GM21390 (cell line): ENCODE measurements around the gene CD2BP2.
A peak's percentile ranks its signal among the peaks of the same experiment; 100 is the strongest.
"Not testable (repeated sequence)": the region's sequence is repeated elsewhere in the genome, so short reads cannot be mapped to it uniquely, and the experiment has no call there.

Source experiments
- ATAC-seq: cut with Tn5 transposase; IDR thresholded peaks from one replicate; pipeline ENCODE4 v1.9.1; 2021; ENCODE audit not compliant: unreplicated experiment

Gene CD2BP2

GRCh38 chr16:30355144-30355953 lies at the start of gene CD2BP2:
Gene CD2BP2 (minus strand): TSS chr16:30355308. CDS start chr16:30354681, 627 bp downstream.
- ATAC-seq, result peak; percentile 46

DNA sequence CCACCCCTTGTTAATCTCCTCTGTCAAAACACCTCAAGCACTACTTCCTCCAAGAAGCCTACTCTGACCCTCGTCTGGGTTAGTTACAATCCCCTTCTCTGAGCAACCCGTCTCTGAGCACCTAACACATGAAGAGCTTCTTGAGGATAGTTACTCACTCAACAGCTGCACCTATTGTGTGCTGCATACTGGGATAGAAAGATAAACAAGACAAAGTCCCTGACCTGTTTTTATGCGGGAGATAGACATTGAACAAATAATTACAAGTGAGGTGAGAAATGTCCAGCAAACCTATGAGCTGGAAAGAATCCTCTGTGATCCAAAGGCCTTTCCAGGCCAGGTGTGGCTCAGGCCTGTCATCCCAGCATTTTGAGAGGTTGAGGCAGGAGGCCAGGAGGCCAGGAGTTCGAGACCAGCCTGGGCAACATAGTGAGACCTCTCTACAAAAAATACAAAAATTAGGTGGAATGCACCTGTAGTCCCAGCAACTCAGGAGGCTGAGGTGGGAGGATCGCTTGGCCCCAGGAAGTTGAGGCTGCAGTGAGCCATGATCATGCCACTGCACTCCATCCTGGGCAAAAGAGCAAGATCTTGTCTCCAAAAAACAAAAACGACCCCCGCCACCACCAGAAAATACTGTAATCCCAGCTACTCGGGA lies 46.8 kb upstream of the CD2BP2 start:
- ATAC-seq, result no peak

GRCh38 chr16:30399435-30400186 lies 44.5 kb upstream of the CD2BP2 start:
- ATAC-seq, result no peak

DNA sequence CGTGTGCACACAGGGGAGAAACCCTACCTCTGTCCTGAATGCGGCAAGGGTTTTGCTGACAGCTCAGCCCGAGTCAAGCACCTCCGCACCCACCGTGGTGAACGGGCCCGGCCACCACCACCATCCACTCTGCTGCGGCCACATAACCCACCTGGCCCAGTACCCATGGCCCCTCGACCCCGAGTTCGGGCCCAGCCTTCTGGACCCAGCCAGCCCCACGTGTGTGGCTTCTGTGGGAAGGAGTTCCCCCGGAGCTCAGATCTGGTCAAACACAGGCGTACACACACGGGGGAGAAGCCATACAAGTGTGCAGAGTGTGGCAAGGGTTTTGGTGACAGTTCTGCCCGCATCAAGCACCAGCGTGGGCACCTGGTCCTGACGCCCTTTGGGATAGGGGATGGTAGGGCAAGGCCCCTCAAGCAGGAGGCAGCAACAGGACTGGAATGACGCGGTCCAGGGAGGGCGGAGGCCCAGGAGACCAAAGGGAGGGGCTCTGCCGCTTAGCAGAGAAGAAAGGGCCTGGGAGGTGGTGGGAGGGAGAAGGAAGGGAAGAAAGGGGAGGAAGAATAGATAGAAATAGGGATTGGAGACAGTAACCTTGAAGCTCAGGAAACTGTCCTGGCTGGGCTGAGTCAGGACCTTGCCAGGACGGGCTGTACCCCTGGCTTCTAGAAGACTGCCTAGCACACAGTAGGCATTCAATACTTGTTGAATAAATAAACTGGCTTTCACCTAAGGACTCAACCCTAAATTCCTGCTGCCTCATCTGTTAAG lies 43.7 kb upstream of the CD2BP2 start:
- no peak for ATAC-seq

- no peak for ATAC-seq
These were observed 42.9 kb upstream of the CD2BP2 start for GRCh38 chr16:30397776-30398660.

- no peak for ATAC-seq
These were observed 41.9 kb upstream of the CD2BP2 start for GRCh38 chr16:30397056-30397455.

DNA sequence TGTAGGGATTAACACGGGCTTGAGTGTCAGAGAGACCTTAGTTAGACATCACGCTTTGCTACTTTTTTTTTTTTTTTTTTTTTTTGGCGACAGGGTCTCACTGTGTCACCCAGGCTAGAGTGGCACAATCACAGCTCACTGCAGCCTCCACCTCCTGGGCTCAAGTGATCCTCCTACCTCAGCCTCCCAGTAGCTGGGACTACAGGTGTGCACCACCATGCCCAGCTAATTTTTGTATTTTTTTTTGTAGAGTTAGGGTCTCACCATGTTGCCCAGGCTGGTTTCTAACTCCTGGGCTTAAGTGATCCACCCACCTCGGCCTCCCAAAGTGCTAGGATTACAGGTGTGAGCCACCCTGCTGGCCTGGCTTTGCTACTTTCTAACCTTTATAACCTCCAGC lies 41.5 kb upstream of the CD2BP2 start:
- not testable (repeated sequence) for ATAC-seq

- no peak for ATAC-seq
These were observed 41.0 kb upstream of the CD2BP2 start for GRCh38 chr16:30395992-30396585.

GRCh38 chr16:30395155-30395991 lies 40.3 kb upstream of the CD2BP2 start, which contains the start of gene ZNF48:
Gene ZNF48 (plus strand): TSS chr16:30395420. CDS start chr16:30395795, 375 bp downstream.
- ATAC-seq, result peak; percentile 71

- no peak for ATAC-seq
These were observed 39.6 kb upstream of the CD2BP2 start for GRCh38 chr16:30394592-30395154.

GRCh38 chr16:30383521-30383920 lies 28.4 kb upstream of the CD2BP2 start:
- no peak for ATAC-seq

DNA sequence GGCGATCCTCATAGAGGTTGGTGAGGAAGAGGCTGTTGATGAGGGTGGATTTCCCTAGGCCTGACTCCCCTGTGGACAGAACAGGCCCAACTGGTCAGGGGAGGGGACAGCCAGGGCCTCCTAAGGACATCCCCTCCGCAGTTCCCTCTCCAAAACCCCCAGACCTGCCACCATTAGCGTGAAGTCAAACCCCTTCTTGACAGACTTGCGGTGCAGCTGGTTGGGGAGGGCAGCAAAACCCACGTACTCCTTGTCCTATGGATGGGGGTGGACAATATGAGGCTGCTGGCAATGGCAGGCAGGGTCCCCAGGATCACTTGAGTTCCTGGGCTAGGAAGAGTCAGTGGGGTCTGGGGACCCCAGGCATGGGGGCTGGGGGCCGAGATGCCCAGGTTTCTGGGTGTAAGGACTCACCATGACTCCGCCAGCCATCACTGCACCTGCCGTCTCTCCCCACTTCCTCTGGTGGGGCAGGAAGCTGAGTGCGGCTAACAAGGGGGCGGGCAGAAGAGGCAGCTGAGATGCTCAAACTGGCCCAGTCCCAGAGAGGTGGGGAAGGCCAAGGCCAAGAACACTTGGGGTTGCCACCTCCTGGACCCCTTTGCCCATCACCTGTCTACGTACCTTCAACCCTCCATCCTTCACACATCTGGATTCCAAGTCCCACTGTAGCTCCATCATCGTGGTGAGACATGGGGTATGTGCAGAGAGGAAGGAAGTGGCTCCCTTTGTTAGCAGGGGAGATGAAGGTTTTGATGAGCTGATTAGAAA lies 27.2 kb upstream of the CD2BP2 start, which contains the start of gene SEPTIN1:
Gene SEPTIN1, minus strand, starts transcription at position 451 of the 771 bp plus-strand sequence. Its CDS starts 19 bp downstream, at position 432.
- no peak for ATAC-seq

DNA sequence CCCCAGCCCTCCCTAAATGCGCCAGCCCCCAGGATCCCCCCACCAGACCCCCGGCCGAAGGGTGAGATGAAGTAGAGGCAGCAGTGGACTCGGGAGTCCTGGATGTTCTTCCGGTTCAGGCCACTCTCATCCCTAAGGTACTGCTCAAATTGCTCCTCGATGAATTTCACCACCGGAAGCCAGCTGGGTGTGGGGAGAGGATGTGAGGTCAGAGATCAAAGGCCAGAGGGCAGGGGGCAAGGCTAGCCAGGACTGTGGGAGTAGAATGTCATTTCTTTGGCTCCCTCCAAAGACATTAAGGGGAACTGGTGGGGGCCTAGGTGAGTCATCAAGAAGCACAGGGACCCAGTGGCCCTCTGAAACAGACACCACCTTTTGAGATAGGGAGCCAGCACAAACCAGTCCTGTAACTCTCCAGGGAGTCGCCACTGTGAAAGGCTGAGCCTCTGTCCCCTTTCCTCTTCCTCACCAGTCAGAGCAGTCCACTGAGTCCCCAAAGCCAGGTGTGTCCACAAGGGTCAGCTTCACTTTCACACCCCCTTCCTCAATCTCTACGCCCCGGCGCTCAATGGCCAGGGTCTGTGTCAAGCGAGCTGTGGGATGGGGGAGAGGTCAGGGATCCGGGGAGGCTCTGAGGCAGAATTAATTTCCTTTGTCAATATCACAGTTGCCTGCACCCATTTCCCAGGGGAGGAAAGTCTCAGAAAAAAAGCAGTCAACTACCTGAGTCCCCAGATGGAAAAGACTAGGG lies 26.4 kb upstream of the CD2BP2 start:
- no peak for ATAC-seq

GRCh38 chr16:30380803-30381208 lies 25.7 kb upstream of the CD2BP2 start:
- ATAC-seq, result no peak

GRCh38 chr16:30380072-30380802 lies 25.1 kb upstream of the CD2BP2 start:
- ATAC-seq, result no peak
